Activated B cell treated with CpG ODN at 0.5 μM for 24 hours (primary cell): ENCODE results near the gene ARHGAP6. TPM values are rescaled to one million over a fixed set of nuclear protein-coding genes. Genes with fewer than 3 reads are reported as not detected.

ENCODE experiments used
- ATAC-seq: fragments of 200-7000 bp; cut with Tn5 transposase; one replicate; pipeline ENCODE4 v1.10.0; 2021; ENCODE audit warnings: low read depth, mild to moderate bottlenecking, moderate library complexity
- CTCF ChIA-PET: fragments of 350-600 bp; sonication (Branson Sonifier 250); formaldehyde crosslinking; loops from one replicate; lab custom pipeline; 2021; ENCODE audit warnings: antibody characterized with exemption; lab: Charles Lee
- POLR2A ChIA-PET: fragments of 350-600 bp; sonication (Branson Sonifier 250); formaldehyde crosslinking; loops from one replicate; lab custom pipeline; 2021; ENCODE audit warnings: antibody characterized with exemption; lab: Charles Lee
- DNase-seq: peaks from one replicate; pipeline ENCODE4 v3.0.0; 2022
- H3K27ac Mint-ChIP-seq: one replicate; pipeline ENCODE4 v1.8.0; 2020; ENCODE audit warnings: mixed read lengths
- H3K27me3 Mint-ChIP-seq: one replicate; pipeline ENCODE4 v1.8.0; 2021; ENCODE audit warnings: mixed read lengths
- H3K36me3 Mint-ChIP-seq: one replicate; pipeline ENCODE4 v1.8.0; 2021; ENCODE audit warnings: low read depth, mixed read lengths
- H3K4me1 Mint-ChIP-seq: one replicate; pipeline ENCODE4 v1.8.0; 2021; ENCODE audit warnings: mixed read lengths
- H3K4me3 Mint-ChIP-seq: one replicate; pipeline ENCODE4 v1.8.0; 2020; ENCODE audit warnings: mild to moderate bottlenecking, mixed read lengths
- H3K9me3 Mint-ChIP-seq: one replicate; pipeline ENCODE4 v1.8.0; 2020; ENCODE audit warnings: mixed read lengths
- CTCF ChIP-seq: fragments of 200-600 bp; IDR thresholded peaks from one replicate; pipeline ENCODE4 v1.8.0; 2022; ENCODE audit warnings: antibody characterized with exemption, mild to moderate bottlenecking
- intact Hi-C: fragments of 100-400 bp; cut with micrococcal nuclease; formaldehyde crosslinking; loops from one replicate; pipeline ENCODE4 v1.15.1; 2024
- total RNA-seq: library from RNA; stranded (reverse); gene quantifications from 2 replicates; pipeline ENCODE4 v1.2.3, GENCODE V29; 2022

The ARHGAP6 gene
- total RNA-seq, 1 donor from 2014 or later: 0.42 TPM

- TF ChIP-seq CTCF: no peak
- no peak for DNase-seq
- Mint-ChIP-seq H3K4me3 (no peak overlapping the region), H3K27me3 (peaks cover 2% of the 10 kb centered on the region), H3K4me1 (no peaks in the 10 kb centered on the region), H3K27ac (no peak overlapping the region), H3K9me3 (no peaks in the 10 kb centered on the region), H3K36me3 (no peaks in the 10 kb centered on the region)
- intact Hi-C loops: no loop called here
- ATAC-seq: no peak
- CTCF ChIA-PET: no interaction called here
- POLR2A ChIA-PET: no interaction called here
Measured at GRCh38 chrX:11328134-11328533, 337.6 kb downstream of the ARHGAP6 start.

- no peak overlapping the region for H3K27ac Mint-ChIP-seq
- H3K4me1 Mint-ChIP-seq: no peaks in the 10 kb centered on the region
- H3K4me3 Mint-ChIP-seq: no peak overlapping the region
- H3K9me3 Mint-ChIP-seq: no peaks in the 10 kb centered on the region
- H3K36me3 Mint-ChIP-seq: no peaks in the 10 kb centered on the region
- intact Hi-C loops: no loop called here
- no peak for TF ChIP-seq CTCF
- POLR2A ChIA-PET: no interaction called here
- H3K27me3 Mint-ChIP-seq: no peaks in the 10 kb centered on the region
- DNase-seq (no peak), ATAC-seq (no peak)
- CTCF ChIA-PET: no interaction called here
Measured at GRCh38 chrX:11321986-11322385, 343.7 kb downstream of the ARHGAP6 start.

- Mint-ChIP-seq H3K4me3 (no peak overlapping the region), H3K27me3 (no peaks in the 10 kb centered on the region), H3K27ac (no peak overlapping the region), H3K36me3 (no peaks in the 10 kb centered on the region), H3K9me3 (no peaks in the 10 kb centered on the region), H3K4me1 (no peaks in the 10 kb centered on the region)
- intact Hi-C loops: no loop called here
- no peak for DNase-seq
- no peak for ATAC-seq
- no peak for TF ChIP-seq CTCF
- CTCF ChIA-PET: no interaction called here
- POLR2A ChIA-PET: no interaction called here
Measured at GRCh38 chrX:11319806-11320520, 345.8 kb downstream of the ARHGAP6 start.

- Mint-ChIP-seq H3K27me3 (no peaks in the 10 kb centered on the region), H3K36me3 (no peaks in the 10 kb centered on the region)
Measured at GRCh38 chrX:11311706-11312105, 354.0 kb downstream of the ARHGAP6 start.

GRCh38 chrX:11309220-11309619 lies 356.5 kb downstream of the ARHGAP6 start:
- H3K9me3 Mint-ChIP-seq: no peaks in the 10 kb centered on the region
- POLR2A ChIA-PET: no interaction called here
- ATAC-seq (no peak), DNase-seq (no peak)
- CTCF ChIA-PET: no interaction called here
- TF ChIP-seq CTCF: no peak
- intact Hi-C loops: no loop called here
- H3K27me3 Mint-ChIP-seq: no peaks in the 10 kb centered on the region
- no peak overlapping the region for H3K27ac Mint-ChIP-seq
- no peaks in the 10 kb centered on the region for H3K36me3 Mint-ChIP-seq
- H3K4me3 Mint-ChIP-seq: no peak overlapping the region
- no peaks in the 10 kb centered on the region for H3K4me1 Mint-ChIP-seq

More at GRCh38 chrX:11311706-11312105, 354.0 kb downstream of the ARHGAP6 start:
- ATAC-seq (no peak), DNase-seq (no peak)
- H3K9me3 Mint-ChIP-seq: no peaks in the 10 kb centered on the region
- H3K4me1 Mint-ChIP-seq: no peaks in the 10 kb centered on the region
- ChIA-PET CTCF (no interaction called here), POLR2A (no interaction called here)
- H3K27ac Mint-ChIP-seq: no peak overlapping the region
- no peak overlapping the region for H3K4me3 Mint-ChIP-seq
- no peak for TF ChIP-seq CTCF
- intact Hi-C loops: no loop called here
